DMS79 treated with DMSO at 0.1 percent for 48 hours (cell line): ENCODE measurements around the gene RCN1.
A peak's percentile ranks its signal among the peaks of the same experiment; 100 is the strongest.
"Not testable (repeated sequence)": the region's sequence is repeated elsewhere in the genome, so short reads cannot be mapped to it uniquely, and the experiment has no call there.

ENCODE experiments used
- DNase-seq: peaks from one replicate; lab custom pipeline; 2025; lab: John Stamatoyannopoulos, UW

Gene RCN1

GRCh38 chr11:32090545-32091370, at the start of gene RCN1:
RCN1 (plus strand) TSS chr11:32091074; CDS start chr11:32091197, 123 bp downstream.
- DNase-seq = peak; percentile 43

GRCh38 chr11:32043737-32044136, 47.1 kb upstream of the RCN1 start:
- DNase-seq = no peak

GRCh38 chr11:32044158-32044863, 46.6 kb upstream of the RCN1 start:
- no peak for DNase-seq

GRCh38 chr11:32045456-32045855, 45.4 kb upstream of the RCN1 start:
- no peak for DNase-seq

- DNase-seq = no peak
These were observed 40.6 kb upstream of the RCN1 start for GRCh38 chr11:32050264-32050663.

DNA sequence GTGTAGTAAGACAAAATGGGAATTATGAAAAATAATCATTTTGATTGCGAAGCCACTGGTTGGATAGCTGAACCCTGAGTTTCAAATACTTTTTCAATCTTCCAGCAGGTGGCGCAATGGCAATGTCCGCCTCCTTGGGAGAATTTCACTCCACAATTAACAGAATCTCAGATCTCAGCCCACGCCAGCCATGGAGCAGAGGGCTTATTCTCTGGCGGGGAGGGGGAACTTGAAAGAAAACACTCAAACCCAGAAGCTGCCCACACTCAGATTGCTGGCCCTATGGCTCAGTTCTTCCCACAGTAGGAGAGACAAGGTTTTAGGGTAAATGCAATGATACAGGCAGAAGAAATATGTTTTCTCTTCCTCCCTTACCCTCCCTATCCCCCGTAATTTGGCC, 38.7 kb upstream of the RCN1 start:
- DNase-seq = peak; percentile 37

GRCh38 chr11:32053151-32053888, 37.6 kb upstream of the RCN1 start:
- no peak for DNase-seq

- DNase-seq = no peak
These were observed 35.0 kb upstream of the RCN1 start for GRCh38 chr11:32055861-32056260.

DNA sequence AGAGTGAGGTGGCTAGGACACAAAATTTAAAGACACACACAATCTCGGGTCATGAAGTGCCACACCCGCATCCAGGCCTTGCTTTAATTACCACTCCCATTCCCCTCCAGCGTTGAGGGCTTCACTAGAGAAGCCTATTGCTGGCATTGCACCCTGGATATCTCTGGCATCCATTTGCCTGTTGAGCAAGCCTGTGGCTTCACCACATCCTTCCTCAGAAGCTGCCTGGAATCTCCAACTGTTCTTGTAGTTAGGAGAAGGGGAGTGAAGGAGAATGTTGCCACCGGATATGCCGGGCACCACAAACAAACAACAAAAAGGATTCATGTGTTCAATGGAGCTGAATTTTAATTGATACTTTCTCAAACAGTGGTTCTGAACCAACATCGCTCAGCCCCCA, 34.4 kb upstream of the RCN1 start:
- DNase-seq = no peak

GRCh38 chr11:32059686-32060462, 31.0 kb upstream of the RCN1 start:
- no peak for DNase-seq

DNA sequence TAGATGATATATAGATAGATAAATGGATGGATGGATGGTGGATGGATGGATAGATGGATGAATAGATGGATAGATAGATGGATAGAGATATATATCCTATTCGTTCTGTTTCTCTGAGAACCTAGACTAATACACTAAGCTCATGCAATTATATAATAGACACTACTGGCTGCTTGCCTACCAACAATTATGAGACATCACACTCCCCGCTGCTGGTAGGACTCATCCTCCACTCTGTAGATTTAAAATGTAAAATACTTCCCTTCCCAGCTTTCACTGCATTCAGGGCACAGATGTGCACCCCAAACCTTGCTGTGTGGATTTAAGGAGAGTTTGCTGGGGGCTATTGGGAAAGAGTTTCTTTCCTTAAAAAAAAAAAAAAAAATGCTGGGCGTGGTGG, 28.3 kb upstream of the RCN1 start:
- no peak for DNase-seq

GRCh38 chr11:32063031-32063430, 27.8 kb upstream of the RCN1 start:
- not testable (repeated sequence) for DNase-seq

DNA sequence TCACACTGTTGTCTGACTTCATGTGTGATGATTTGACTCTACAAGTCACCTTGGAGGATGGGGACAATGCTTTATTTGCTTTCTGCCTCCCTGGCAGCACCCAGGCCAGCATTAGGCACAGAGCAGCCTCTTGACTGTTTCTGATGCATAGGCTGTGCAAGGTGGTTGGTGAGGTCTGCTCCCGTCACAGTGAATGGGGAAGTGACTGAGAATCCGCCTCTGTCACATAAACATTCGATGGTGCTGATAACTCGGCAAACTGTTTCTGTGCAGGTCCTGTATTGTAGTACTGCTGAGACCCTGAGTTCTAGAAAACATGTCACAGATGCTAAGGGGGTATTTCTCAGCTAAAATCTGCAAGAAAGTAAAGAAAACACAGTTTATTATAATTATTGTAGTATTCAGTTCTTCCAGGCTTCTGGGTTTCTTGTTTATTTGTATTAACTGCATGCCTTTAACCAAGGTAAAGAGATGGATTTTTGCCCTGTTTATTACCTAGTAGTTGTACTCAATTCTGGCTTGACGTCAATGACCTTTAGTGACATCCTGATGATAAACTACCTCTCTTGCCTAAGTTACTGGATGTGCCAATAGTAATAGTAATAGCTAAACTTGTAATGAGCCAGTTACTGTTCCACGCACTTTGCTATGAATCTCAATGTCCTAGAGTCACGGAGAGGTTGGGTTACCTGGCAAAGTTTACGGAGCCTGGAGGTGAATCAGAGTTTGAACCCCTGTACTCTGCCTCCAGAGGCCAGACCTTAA, 24.8 kb upstream of the RCN1 start:
- no peak for DNase-seq

GRCh38 chr11:32068134-32068870, 22.6 kb upstream of the RCN1 start:
- no peak for DNase-seq

DNA sequence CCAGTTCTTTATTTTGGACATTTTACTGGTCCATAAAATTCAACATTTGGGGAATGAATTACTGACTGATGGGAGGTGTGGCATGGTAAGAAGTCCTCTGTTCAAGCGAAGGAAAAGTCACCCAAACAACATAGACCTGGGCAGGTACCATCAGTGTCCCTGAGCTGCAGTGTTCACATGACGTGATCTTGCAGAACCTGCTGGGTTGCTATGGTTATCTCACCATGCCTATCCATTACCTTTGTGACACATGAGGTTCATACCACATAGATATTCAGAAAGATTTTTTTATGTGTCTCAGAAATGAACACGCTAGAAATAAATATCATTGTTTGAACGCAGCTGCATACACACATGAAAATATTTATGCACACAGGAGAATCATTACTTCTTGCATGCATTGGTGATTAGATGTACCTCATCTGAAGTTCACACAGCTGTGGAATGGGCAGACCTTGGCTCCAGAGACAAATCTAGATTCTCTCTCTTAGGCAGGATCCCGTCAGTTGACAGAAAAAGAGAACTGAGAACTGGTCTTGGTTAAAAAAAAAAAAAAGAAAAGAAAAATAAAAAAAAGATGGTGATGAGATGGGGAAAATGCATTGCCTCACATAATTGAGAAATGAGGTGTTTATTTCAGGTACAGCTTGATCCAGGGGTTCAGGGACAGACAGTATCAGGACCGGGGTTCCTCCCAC, 21.4 kb upstream of the RCN1 start:
- no peak for DNase-seq

DNA sequence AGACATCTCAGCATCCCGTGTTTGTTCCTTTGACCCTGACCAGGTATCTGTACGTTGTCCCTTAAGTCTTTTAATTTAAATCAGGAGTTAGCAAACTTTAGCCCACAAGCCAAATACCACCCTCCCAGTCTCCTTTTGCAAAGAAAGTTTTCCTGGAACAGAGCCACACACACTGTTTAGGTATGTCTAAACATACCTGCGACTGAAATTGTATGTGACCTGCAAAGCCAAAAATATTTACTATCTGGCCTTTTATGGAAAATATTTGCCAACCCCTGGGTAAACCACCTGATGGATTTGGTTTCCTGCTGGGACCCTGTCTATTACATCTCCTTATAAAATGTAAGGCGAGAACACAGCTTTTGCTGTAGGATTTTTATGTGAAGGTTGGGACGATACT, 20.2 kb upstream of the RCN1 start:
- no peak for DNase-seq

DNA sequence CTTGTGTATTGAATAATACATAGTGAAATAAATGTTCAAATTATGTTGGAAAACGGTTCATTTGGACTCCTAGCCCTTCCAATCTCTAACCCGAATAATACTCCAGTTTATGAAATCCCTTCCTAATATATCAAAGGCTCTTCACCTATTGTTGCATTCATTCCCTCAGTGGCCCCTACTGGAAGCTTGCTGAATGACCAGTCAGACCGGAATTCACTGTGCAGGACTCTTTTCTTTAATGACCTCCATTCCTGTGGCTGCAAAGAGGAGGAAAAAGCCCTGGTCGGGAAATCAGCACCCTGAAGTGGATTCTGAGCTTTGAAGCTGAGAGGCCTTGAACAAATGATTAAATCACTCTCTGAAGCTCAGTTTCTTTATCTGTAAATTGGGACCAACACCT, 19.1 kb upstream of the RCN1 start:
- no peak for DNase-seq

GRCh38 chr11:32072872-32073643, 17.8 kb upstream of the RCN1 start:
- no peak for DNase-seq

DNA sequence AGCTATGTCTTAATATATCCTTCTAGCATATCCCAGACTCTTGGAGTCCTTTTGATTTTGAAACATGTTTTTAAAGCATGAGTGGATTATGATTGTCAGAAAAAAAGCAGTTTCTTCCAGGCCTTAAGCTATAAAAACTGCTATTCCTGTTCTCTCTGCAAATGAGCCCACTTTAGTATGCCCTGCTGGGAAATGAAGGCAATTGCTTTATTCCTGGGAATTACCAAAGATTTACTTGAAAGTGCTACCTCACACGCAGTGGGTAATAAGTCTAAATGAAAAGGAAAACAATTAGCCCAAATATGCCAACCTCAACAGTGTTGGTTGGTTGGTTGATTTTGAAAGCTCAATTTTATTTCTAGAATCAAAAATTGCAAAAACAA, 17.2 kb upstream of the RCN1 start:
- DNase-seq = no peak
